Small intestine (tissue), 7 donors: ENCODE measurements around the gene XRCC3. TPM values are rescaled to one million over a fixed set of nuclear protein-coding genes. Genes with fewer than 3 reads are reported as not detected.

Experiments used
- DNase-seq, 2 donors: peaks; one replicate each; pipeline versions ENCODE4 v3.0.0 to v3.0.0-alpha.2; 2013
- FAIRE-seq: peaks from 2 replicates; lab custom pipeline; 2012; peaks lifted over from hg19 to GRCh38; lab: Jason Lieb, UNC
- H3K27ac ChIP-seq, 3 donors: one replicate each; pipeline ENCODE4 v1.5.1; 2013; ENCODE audit warnings: low read length in 2 of 3, mild to moderate bottlenecking in 2 of 3, control low read depth in 1 of 3, inconsistent platforms in 1 of 3, low read depth in 1 of 3, moderate library complexity in 1 of 3
- H3K27me3 ChIP-seq, 3 donors: one replicate each; pipeline ENCODE4 v1.6.1; 2013; ENCODE audit warnings: low read length in 3 of 3, inconsistent platforms in 1 of 3; ENCODE audit not compliant: control insufficient read depth in 3 of 3, insufficient read depth in 3 of 3
- H3K36me3 ChIP-seq, 3 donors: one replicate each; pipeline ENCODE4 v1.6.1; 2013; ENCODE audit warnings: low read length in 3 of 3, inconsistent platforms in 1 of 3, low read depth in 1 of 3, mild to moderate bottlenecking in 1 of 3, moderate library complexity in 1 of 3; ENCODE audit not compliant: control insufficient read depth in 3 of 3, insufficient read depth in 2 of 3
- H3K4me1 ChIP-seq, 3 donors: one replicate each; pipeline ENCODE4 v1.6.1; 2013; ENCODE audit warnings: low read length in 2 of 3, inconsistent platforms in 1 of 3, low read depth in 1 of 3, mild to moderate bottlenecking in 1 of 3, moderate library complexity in 1 of 3; ENCODE audit not compliant: control insufficient read depth in 3 of 3, insufficient read depth in 2 of 3
- H3K4me3 ChIP-seq, 3 donors: one replicate each; pipeline ENCODE4 v1.5.1; 2013; ENCODE audit warnings: low read length in 3 of 3, control low read depth in 1 of 3, inconsistent platforms in 1 of 3, low read depth in 1 of 3, mild to moderate bottlenecking in 1 of 3, moderate library complexity in 1 of 3
- H3K9me3 ChIP-seq, 2 donors: one replicate each; pipeline ENCODE4 v1.6.1; 2013; ENCODE audit warnings: low read depth in 1 of 2, low read length in 1 of 2; ENCODE audit not compliant: control insufficient read depth in 2 of 2, insufficient read depth in 1 of 2
- WGBS, 3 donors: extraction: QIAGEN DNeasy Blood & Tissue Kit; methylation state at CpG; one replicate each; pipeline ENCODE4 v1.1.7; 2013; 5-methylcytosine and 5-hydroxymethylcytosine counted together
- polyA plus RNA-seq, 4 donors: library from polyadenylated mRNA; stranded (reverse) in 3 of 4; unstranded in 1 of 4; fragments of 200-250 nt in 3 of 4; fragments of 120-200 nt in 1 of 4; gene quantifications; one replicate each; pipeline versions ENCODE4 v1.2.1 to v1.2.3, GENCODE V29; 2013
- donor health status: healthy with polysubstance abuse.
- donor health status: control.
- donor health status: control.
- donor health status: Bipolar disorder and iron deficiency.
- donor health status: healthy.

Gene XRCC3
- polyA plus RNA-seq, 4 donors: 2.7 to 14.0 (median 7.3) TPM

DNA sequence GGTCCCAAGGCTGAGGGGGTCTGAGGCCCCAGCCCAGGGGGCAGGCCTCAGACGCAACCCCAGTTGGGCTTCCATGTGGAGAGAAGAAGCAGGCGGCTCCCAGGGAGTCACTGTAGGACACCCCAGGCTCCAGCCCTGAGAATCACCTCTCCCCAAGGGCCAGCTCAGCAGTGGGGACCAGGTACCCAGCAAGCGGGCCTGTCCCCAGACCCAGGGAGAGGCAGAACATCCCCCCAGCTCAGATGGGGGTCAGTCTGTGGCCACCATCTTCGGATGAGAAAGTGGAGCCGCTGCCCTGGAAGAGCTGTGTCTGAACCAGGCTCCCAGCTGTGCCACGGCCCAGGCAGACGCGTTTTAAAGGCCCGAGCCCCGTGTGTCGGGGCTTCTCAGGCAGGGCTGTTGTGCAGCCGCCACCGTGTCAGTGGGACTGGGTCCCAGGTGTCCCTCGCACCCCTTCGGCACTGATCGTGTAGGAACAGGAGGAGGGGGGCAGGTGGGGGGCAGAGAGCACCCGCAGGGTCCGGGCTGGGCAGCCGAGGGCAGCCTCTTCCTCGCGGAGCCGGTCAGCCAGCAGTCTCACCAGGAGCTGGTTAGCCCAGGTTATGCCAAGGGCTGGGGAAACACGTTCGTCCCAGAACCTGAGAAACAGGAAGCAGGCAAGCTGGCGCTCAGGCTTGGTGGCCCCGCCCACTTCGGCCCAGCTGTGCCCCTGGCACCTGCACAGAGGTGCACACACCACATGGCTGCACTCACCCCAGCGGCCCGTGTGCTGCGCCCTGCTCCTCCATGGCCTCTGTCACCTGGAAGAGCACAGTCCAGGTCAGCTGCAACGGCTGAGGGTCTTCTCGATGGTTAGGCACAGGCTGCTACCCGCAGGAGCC lies 16.6 kb downstream of the XRCC3 start:
- WGBS, 3 donors: 30 to 70% (median 51%) methylated on average over 28 to 33 of the region's 33 CpGs
- Histone ChIP-seq H3K27ac (peak overlapping the region in 1 of 3 donors; percentile 8), H3K27me3 (no peaks in the 10 kb centered on the region), H3K4me3 (no peak overlapping the region), H3K4me1 (peaks cover 0 to 27% (median 0%) of the 10 kb centered on the region in 3 donors), H3K36me3 (peaks cover 3 to 88% (median 11%) of the 10 kb centered on the region in 3 donors), H3K9me3 (no peaks in the 10 kb centered on the region)
- DNase-seq (peak in 1 of 2 donors; percentile 70), FAIRE-seq (no peak)

DNA sequence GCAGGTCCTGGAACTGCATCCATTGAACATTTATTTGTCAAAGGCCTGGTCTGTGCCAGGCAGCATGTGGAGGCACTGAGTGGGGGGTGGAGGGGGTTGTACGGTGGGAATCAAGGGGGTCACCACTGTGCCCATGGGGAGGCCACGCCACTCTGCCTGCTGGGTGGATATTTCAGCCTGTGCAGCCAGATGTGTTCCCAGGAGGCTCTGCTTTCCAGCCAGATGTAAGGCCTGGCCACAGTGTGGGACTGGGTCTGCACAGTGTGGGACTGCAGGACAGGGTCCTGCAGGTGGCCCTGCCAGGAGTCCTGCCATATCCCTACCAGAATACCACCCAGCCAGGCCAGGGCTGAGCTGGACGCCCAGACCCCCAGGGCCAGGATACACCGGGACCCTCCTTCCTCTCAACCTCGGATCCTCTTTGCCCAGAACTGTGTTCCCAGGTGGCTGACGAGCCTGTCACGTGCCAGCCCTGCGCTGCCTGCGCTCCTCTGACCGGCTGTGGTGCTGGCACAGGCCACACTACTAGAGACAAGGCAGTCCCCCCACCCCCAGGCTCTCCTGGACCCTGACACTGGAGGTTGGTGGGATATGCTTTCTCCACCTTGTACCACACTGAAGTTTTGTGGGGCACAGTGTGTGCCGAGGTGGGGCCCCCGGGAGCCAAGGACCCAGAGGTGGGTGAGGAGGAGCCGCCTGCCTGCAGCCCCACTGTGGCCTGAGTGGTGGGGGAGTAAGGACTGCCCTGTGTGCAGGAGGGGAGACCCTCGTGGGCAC lies 17.5 kb downstream of the XRCC3 start:
- H3K4me1 ChIP-seq: peaks cover 0 to 27% (median 0%) of the 10 kb centered on the region in 3 donors
- 87 to 90% (median 88%) methylated on average over 11 to 14 of the region's 14 CpGs for WGBS, 3 donors
- DNase-seq (no peak), FAIRE-seq (no peak)
- peaks cover 3 to 88% (median 11%) of the 10 kb centered on the region in 3 donors for H3K36me3 ChIP-seq
- no peaks in the 10 kb centered on the region for H3K9me3 ChIP-seq
- peak overlapping the region in 1 of 3 donors; percentile 8 for H3K27ac ChIP-seq
- H3K27me3 ChIP-seq: no peaks in the 10 kb centered on the region
- no peak overlapping the region for H3K4me3 ChIP-seq

DNA sequence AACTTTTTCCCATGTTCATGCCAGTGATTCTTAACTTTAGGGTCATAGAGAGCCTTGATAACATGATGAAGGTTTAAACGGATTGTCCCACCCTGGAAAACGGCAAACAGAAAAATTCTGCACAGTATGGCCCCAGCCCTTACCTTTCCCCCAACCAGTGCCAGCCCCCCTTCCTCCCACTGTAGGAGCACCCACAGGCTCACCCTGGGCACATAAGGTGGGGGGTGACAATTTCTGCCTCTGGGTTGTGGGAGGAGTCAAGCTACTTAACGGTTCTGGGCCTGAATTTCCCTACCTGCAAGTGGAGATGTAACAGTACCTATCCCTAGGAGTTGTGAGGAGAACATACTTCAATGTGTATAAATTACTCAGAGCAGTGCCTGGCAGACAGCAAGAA lies 18.0 kb downstream of the XRCC3 start:
- peaks cover 3 to 87% (median 10%) of the 10 kb centered on the region in 3 donors for H3K36me3 ChIP-seq
- FAIRE-seq: no peak
- H3K27ac ChIP-seq: no peak overlapping the region

DNA sequence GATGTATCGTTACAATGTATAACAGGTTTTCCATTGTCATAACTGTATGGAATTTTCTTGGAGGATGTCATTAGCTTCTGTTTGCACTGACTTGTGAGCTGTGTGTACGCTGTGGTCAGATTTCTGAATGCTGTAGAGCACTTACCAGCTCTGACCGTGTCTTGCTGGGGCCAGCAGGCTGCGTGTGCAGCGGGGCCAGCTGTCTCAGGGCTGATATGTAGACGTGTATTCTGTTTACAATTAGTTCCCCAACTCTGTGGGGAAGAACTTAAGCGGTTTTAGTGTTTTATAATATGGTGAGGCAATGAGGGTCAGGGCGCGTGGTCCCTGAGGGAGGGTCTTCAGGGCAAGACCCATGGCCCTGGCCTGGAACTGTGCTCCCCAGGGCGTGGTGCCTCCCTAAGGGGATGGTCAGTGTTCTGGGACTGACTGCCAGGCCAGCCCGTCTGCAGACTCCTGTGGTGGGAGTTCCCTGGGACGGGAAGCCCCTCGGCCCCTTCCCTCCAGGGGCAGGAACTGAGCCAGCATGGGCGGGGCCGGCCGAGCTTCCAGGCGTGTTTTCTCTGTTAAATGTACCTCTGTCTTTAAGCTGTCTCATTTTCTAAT lies 18.7 kb downstream of the XRCC3 start:
- peak overlapping the region in 2 of 3 donors; percentile 1 to 30 for H3K27ac ChIP-seq
- H3K9me3 ChIP-seq: no peaks in the 10 kb centered on the region
- H3K4me1 ChIP-seq: peaks cover 0 to 27% (median 0%) of the 10 kb centered on the region in 3 donors
- H3K36me3 ChIP-seq: peaks cover 3 to 83% (median 9%) of the 10 kb centered on the region in 3 donors
- no peak for FAIRE-seq
- DNase-seq: no peak
- no peak overlapping the region for H3K4me3 ChIP-seq
- 43 to 73% (median 68%) methylated on average over 17 of the region's 17 CpGs for WGBS, 3 donors
- H3K27me3 ChIP-seq: no peaks in the 10 kb centered on the region

More for the DNA sequence above, 18.0 kb downstream of the XRCC3 start:
- H3K9me3 ChIP-seq: no peaks in the 10 kb centered on the region
- no peak for DNase-seq
- 34 to 64% (median 61%) methylated on average over 3 of the region's 3 CpGs for WGBS, 3 donors
- H3K4me3 ChIP-seq: no peak overlapping the region
- peaks cover 0 to 27% (median 0%) of the 10 kb centered on the region in 3 donors for H3K4me1 ChIP-seq
- H3K27me3 ChIP-seq: no peaks in the 10 kb centered on the region

DNA sequence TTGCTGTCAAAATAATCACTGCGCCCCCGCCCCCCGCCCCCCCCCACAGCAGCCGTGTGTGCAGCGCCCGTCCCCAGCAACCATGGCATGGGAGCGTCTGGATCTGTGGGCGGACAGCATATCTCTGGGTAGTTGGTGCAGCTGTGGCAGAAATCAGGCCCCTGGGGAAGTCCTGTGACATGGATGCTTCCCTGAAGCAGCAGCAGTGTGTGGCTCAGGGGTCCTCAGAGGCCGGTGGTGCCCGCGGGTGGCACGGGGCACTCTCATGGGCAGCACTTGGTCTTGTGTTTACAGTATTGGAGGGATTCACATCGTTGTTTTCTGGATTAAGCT lies 19.2 kb downstream of the XRCC3 start:
- H3K27ac ChIP-seq: peak overlapping the region in 1 of 3 donors; percentile 25

DNA sequence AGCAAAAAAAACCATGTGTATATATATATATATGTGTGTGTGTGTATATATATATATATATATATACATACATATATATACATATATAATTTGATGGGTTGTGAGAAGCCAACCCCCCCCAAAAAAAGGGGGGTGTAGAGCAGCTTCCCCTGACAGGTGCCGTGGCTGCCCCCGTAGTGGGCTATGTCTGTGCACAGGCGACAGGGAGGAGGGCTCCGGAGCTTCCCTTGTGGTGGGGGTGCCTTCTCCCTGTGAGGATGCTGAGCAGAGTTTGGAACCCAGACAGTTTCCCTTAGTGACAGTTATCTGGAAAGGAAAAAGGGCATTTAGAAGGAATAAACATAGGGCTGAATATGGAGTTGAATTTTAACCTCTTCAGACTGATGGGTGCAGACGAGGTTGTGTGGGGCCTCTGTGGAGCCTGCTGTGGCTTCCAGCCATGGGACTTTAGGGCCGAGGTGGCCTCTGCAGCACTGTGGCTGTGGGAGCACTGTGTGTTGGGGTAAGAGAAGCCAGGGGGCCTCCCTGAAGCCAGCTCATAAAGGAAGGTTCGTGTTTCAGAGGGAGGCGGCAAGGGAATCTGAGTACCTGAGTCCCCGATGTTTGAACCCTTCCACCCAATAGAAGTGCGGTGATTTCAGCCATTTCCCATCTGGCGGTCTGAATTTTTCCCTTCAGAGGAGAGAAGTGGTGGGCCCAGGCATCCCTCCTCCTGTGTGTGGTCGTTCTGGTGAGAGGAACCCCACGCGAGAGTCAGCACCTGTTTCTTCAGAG lies 19.8 kb downstream of the XRCC3 start:
- DNase-seq (no peak), FAIRE-seq (no peak)
- Histone ChIP-seq H3K27ac (no peak overlapping the region), H3K27me3 (no peaks in the 10 kb centered on the region), H3K4me3 (no peak overlapping the region), H3K9me3 (no peaks in the 10 kb centered on the region), H3K36me3 (peaks cover 3 to 75% (median 9%) of the 10 kb centered on the region in 3 donors), H3K4me1 (peaks cover 0 to 22% (median 0%) of the 10 kb centered on the region in 3 donors)
- 78 to 86% (median 82%) methylated on average over 14 of the region's 14 CpGs for WGBS, 3 donors

More for the DNA sequence above, 19.2 kb downstream of the XRCC3 start:
- peaks cover 3 to 79% (median 9%) of the 10 kb centered on the region in 3 donors for H3K36me3 ChIP-seq
- no peaks in the 10 kb centered on the region for H3K27me3 ChIP-seq
- no peak for FAIRE-seq
- 55 to 85% (median 63%) methylated on average over 11 to 13 of the region's 13 CpGs for WGBS, 3 donors
- H3K4me1 ChIP-seq: peaks cover 0 to 27% (median 0%) of the 10 kb centered on the region in 3 donors
- H3K9me3 ChIP-seq: no peaks in the 10 kb centered on the region
- DNase-seq: no peak
- H3K4me3 ChIP-seq: no peak overlapping the region

DNA sequence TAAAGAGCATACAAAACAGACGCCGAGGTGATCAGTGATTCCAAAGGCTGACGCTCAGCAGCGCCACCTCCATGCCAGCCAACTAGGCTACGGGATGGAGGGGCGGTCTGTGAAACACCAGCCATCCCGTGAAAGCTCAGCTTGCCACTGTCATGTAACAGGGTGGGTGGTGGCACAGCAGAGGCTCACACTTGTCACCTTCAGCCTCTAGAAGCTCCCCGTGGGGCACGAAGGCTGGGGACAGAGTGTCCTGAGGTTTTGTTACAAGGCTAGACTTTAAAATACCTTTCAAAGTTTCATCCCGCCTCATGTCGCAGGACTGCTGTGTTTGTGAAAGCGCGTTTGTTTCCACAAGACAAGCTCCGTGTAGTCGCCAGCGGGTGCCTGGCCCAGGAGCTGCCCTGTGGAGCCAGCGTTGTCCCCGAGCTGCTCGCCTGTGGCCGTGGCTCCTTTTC lies 20.7 kb downstream of the XRCC3 start:
- DNase-seq: no peak
- H3K27me3 ChIP-seq: no peaks in the 10 kb centered on the region
- no peak for FAIRE-seq
- peaks cover 4 to 75% (median 13%) of the 10 kb centered on the region in 3 donors for H3K36me3 ChIP-seq
- H3K9me3 ChIP-seq: no peaks in the 10 kb centered on the region
- no peak overlapping the region for H3K4me3 ChIP-seq
- no peak overlapping the region for H3K27ac ChIP-seq
- H3K4me1 ChIP-seq: peaks cover 0 to 13% (median 0%) of the 10 kb centered on the region in 3 donors
- 93 to 95% (median 95%) methylated on average over 20 of the region's 20 CpGs for WGBS, 3 donors
